Measurements from ENCODE around the gene C10orf53. TPM values are rescaled to one million over a fixed set of nuclear protein-coding genes. Genes with fewer than 3 reads are reported as not detected.

The C10orf53 gene
- total and polyA plus RNA-seq, 2 of the 8 experiments (the other 6 are each of a cell fraction or from before 2014, with no cell fraction given) = not detected

GRCh38 chr10:49651039-49651835 lies 28.2 kb upstream of the C10orf53 start (continued):
- TF ChIP-seq CHD7 (IDR thresholded peaks at IDR 0.05; ENCODE audit: insufficient replicate concordance, low read length) (no peak), SP1 (IDR thresholded peaks at IDR 0.05; ENCODE audit: low read depth, low read length) (no peak), TAF7 (optimal IDR thresholded peaks at IDR 0.05; ENCODE audit: borderline replicate concordance, low read depth, low read length) (no peak), BACH1 (IDR thresholded peaks at IDR 0.05; ENCODE audit: low read length) (no peak), RAD21 (IDR thresholded peaks at IDR 0.05 in 1 of 2, conservative IDR thresholded peaks at IDR 0.05 in 1 of 2; ENCODE audit: low read depth in 2 of 2, low read length in 2 of 2) (no peak)
